GM10847 (cell line): ENCODE results near the gene UBAC1.

Experiments used
- POLR2A ChIP-seq: IDR thresholded peaks from 2 replicates; pipeline ENCODE4 v1.6.1; 2011; ENCODE audit not compliant: insufficient read length; ENCODE audit errors: extremely low read depth

Gene UBAC1

GRCh38 chr9:135906291-135907005 lies 54.7 kb downstream of the UBAC1 start:
- TF ChIP-seq POLR2A = no peak

DNA sequence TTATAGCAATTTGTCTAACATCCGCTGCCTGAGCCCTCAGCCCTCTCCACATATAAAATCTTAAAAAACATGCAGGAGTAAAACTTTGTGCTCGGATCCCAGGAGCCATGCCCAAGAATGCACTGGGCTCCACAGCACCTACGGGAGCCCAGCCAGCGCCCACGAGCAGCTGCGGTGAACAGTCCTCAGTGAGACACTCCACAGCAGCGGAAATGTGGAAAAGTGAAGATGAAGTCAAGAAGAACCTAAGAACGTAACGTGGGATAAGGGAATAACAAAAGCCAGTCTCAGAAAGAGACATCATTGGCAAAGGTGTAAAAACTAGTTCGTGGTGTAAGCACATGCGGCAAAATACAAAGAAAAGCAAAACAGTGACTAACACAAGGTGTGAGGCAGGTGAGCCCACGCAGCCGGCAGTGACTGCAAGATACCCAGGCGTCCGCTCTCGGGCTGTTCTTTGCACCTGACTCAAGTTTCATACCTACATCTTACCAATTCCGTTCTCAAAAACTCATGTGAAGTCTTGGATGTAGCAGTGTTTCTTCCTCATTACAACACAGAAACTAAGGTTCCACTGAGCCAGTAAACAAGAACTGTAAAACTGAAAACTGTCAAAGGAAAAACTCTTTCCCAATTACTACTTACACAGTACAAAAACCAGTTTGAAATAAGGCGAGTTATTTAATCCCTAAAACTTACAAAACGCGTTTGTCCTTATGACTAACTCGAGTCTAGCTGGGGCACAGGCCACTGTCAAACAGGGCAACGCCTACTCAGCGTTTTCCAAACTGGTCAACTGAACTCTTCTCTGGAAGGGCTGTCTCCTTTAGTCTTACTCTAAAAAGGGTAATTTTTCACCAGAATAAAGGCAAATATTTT lies 55.6 kb downstream of the UBAC1 start:
- no peak for TF ChIP-seq POLR2A

DNA sequence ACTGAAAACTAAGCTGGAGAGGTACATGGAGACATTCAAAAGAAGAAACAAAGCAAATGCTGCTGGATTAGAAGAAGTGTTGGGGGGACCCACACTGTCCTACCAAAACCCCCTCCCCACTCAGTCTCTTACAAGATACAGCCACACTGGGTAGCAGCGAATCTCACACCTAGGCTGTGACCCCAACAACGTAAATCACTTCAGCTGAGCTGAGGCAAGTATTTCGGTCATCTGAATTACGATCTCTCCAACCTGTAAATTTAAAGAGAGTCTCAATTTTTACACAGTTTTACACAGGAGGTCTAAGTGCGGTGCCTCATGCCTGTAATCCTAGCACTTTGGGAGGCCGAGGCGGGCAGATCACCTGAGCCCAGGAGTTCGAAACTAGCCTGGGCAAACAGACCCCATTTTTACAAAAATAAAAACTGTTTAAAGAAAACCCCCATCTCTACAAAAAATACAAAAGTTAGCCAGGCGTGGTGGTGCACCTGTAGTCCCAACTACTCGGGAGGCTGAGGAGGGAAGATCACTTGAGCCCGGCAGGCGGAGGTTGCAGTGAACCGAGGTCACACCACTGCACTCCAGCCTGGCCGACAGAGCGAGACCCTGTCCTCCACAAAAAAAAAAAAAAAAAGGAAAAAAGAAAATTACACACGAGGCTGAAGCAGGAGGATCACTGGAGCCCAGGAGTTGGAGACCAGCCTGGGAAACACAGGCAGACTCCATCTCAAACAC lies 57.2 kb downstream of the UBAC1 start:
- TF ChIP-seq POLR2A = no peak

- no peak for TF ChIP-seq POLR2A
These were observed 57.9 kb downstream of the UBAC1 start for GRCh38 chr9:135903358-135903656.

DNA sequence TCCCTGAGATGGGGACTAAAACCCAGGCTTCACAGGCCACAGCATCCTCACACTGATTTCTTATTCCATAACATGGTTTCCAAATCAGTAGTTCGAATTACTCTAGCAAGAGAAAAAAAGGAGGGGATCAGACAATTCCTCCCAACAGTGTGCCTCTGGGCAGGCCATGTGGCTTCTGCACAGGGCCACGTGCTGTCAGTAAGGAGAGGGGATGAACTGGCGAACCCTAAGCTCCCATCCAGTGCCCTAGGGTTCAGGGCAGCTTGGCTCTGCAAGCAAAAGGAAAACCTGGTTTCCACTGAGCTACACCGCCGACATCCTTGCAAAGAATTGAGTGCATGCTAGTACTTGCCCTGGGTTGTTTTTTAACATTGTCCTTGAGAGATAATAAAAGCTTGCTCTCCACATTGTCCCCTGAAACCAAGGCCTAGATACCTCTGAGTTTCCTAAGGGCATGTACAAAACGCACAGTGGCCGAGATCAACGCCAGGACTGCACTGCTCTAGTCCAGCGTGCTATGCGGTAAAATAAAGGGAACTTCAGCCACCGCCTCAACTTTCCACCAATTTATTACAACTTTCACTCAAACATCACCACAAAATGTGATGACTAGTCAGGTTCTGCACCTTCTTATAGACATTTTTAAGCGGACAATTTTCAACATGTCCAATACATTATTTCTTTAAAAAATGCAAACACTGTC lies 58.4 kb downstream of the UBAC1 start:
- no peak for TF ChIP-seq POLR2A

DNA sequence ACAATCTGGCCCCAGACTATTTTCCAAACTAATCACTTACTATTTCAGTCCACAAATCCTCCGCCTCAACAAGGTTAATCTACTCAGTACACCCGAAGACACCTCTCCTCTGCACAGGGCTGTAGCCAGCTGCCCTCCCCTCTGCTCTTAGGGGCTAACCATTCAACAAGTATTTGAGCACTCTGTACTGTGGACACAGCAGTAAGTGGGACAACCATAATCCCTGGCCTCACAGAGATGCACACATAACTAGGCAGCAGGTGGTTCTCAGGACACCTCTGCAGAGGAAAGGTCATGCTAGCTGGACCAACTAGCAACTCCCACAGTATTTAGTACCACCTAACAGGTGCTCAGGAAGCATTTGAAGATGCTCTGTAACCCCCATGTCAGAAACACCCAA lies 59.3 kb downstream of the UBAC1 start:
- no peak for TF ChIP-seq POLR2A

DNA sequence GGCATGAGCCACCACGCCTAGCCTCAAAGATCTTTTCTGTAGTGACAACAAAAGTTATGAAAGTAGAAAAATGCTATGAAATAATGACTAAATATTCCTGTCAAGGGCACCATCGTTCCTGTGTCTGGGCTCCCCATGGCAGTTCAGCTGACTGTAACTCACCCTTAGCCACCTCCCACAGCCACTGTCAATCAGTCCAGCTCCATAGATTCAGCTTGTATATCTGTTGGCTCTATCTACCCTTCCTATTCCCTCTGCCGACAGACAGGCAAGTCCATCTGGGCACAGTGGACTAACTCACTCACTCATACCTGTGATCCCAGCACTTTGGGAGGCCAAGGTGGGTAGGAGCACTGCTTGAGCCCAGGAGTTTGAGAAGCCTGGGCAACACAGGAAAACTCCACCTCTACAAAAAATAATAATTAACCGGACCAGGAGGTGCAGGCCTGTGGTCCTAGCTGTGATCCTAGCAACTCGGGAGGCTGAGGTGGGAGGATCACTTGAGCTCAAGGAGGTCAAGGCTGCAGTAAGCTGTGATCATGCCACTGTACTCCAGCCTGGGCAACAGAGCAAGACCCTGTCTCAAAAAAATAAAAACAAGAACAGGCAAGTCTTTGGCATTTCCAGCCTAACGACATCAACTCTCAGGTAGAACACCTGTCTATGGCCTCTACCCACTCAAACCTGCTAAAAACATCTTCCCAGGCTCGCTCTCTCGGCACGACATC lies 60.0 kb downstream of the UBAC1 start:
- TF ChIP-seq POLR2A = no peak

DNA sequence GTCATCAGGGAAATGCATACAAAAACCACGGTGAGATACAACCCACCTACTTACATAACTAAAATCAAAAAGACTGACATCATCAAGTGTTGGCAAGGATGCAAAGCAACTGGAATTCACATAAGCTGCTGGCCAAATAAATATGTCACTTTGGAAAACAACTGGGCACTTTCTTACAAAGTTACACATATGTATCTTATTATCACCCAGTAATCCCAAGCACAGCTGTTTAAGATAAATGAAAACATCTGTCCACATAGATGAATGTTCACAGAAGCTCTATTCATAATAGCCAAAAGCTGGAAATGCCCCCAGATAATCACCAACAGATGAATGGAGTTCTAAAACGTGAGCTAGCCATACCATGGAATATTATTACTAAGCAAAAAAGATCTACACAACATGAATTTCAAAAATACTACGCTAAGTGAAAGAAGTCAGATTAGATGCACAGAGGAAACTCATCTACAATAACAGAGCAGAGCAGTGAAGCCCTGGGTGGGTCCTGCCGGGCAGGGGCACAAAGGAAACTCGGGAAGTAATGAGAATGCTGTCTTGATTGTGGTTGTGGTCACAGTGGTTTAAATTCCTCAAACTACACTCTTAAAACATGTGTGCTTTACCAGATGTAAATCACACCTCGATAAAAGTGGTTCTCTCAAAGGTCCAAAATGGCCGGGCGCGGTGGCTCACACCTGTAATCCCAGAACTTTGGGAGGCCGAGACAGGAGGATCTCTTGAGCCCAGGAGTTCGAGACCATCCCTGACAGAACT lies 62.4 kb downstream of the UBAC1 start:
- no peak for TF ChIP-seq POLR2A

DNA sequence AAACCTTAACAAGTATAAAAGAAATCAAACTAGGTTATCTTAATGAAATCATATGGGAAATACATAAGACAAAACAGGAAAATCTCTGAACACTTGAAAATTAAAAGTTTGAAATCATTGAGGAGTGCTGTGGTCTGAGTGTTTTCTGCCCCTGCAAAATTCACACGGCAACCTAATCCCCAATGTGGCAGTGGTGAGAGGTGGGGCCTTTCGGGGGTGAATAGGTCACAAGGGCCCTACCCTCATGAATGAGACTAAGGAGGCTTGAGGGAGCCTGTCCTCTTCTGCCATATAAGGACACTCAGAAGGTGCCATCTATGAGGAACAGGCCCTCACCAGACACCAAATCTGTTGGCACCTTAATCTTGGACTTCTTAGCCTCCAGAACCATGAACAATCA lies 64.5 kb downstream of the UBAC1 start:
- no peak for TF ChIP-seq POLR2A

DNA sequence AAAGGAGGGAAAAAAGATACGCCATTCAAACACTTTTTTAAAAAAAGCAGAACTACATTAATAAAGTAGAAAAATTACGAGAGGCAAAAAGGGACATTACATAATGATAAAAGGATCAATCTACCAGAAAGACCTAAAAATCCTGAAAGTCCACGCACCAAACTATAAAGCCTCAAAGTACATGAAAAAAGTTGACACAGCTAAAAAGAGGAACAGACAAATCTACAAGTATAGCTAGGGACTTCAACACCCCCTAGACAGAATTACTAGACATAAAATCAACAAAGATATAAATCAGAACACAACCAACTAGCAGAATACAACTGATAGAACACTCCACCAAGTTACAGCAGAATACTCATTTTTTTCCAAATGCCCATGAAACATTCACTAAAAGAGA lies 65.0 kb downstream of the UBAC1 start:
- TF ChIP-seq POLR2A = no peak

- TF ChIP-seq POLR2A = no peak
These were observed 65.8 kb downstream of the UBAC1 start for GRCh38 chr9:135895202-135895848.

GRCh38 chr9:135893104-135893503 lies 68.1 kb downstream of the UBAC1 start:
- TF ChIP-seq POLR2A = no peak

- TF ChIP-seq POLR2A = no peak
These were observed 70.0 kb downstream of the UBAC1 start for GRCh38 chr9:135891027-135891631.
